GM10266 (cell line): ENCODE results near the gene ZBTB42.

Experiments used
- DNase-seq: peaks from one replicate; pipeline ENCODE4 v3.0.0; 2012; ENCODE audit errors: extremely low spot score
- CTCF ChIP-seq: IDR thresholded peaks from 2 replicates; pipeline ENCODE4 v1.5.1; 2012; ENCODE audit warnings: mild to moderate bottlenecking, low read depth; ENCODE audit not compliant: control insufficient read depth, insufficient read depth; ENCODE audit errors: missing control alignments

The ZBTB42 gene

DNA sequence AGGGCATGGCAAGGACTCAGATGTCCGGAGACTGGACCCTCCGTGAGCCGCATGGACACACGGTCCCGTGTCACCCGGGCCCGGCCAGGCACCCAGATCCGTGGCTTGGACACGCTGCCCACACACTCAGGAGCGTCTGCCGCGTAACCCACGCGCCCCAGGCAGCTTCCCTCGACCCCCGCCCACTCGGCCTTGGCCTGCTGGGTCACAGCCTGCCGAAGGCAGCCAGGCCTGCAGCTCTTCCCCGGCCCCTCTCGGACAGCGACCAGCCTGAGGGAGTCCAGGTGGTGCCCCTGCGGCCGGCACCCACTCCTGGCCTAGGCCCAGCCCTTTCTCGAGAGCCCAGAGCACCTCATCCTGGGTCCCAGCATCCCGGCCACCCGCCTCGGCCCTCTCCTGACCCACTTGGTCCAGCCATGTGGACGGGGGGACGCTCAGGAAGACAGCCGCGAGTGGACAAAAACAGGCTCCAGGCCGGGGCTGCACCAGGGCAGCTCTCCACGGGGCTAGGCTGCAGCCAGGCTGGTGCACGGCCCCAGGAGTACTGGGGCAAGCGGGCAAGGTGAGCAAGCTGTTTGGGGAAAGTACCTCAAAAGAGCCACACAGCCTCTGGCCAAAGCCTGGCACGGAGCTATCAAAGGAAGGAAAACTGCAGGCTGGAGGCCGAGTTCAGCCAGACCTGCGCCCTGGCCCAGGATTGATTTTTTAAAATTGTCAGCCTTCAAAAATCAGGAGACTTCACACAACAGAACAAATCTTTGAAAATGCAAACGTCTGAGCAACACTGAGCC is 11.8 kb upstream of the ZBTB42 start:
- TF ChIP-seq CTCF, result no peak
- no peak for DNase-seq

GRCh38 chr14:104789752-104790743 is 10.9 kb upstream of the ZBTB42 start:
- no peak for DNase-seq
- TF ChIP-seq CTCF, result no peak

DNA sequence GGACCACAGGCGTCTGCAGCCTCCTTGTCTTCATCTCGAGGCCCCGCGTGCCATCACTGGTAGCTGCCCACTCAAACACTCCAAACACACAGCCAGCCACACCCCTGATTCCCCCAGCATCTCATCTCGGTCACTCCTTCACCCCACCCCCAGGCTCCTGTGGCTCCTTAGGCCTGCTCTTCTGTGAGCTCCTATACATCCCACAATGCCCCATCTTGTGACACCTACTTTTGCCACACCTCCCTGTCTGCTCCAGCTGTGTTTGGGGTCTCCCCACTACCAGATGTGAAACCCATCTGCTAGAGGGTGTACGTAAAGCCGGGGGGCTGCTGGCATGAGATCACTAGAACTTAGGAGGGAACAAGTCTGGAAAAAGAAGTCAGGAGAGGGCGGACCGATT is 9.5 kb upstream of the ZBTB42 start:
- no peak for TF ChIP-seq CTCF
- DNase-seq, result no peak

DNA sequence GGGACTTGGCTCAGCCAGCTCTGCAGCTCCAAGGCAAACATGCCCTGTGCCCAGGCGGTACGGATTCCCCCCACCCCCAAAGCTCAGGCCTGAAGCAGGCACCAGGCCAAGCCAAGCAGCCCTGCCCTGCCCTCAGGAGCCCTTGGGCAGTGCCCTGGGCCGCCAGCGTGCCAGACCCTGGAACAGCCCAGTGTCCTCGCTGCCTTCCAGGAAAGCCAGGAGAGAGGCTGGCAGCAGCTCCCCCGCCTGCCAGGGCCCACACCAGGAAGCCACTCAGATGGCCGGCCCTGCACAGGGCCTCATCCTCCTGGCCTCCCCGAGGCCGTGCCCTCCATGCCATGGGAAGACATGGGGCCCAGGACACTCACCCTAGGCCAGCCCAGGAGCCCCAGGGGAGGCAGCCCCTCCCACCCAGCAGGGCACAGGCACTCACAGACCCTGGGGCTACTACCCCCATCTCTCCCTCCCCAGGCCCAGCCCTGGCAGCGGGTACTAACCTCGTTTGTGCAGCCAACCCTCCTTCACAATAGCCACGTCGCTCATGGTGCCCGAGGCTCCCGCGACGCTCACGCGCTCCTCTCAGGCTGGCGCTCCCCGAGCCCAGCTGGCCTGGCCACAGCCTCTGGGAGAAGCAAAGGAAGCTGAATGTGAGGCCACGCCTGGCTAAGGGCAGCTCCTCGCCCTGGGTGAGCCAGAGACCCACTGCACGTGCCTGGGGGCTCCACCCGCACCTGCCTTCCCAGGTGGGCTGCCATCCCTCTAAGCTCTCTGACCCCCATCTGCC is 8.6 kb upstream of the ZBTB42 start:
- DNase-seq, result no peak
- no peak for TF ChIP-seq CTCF

DNA sequence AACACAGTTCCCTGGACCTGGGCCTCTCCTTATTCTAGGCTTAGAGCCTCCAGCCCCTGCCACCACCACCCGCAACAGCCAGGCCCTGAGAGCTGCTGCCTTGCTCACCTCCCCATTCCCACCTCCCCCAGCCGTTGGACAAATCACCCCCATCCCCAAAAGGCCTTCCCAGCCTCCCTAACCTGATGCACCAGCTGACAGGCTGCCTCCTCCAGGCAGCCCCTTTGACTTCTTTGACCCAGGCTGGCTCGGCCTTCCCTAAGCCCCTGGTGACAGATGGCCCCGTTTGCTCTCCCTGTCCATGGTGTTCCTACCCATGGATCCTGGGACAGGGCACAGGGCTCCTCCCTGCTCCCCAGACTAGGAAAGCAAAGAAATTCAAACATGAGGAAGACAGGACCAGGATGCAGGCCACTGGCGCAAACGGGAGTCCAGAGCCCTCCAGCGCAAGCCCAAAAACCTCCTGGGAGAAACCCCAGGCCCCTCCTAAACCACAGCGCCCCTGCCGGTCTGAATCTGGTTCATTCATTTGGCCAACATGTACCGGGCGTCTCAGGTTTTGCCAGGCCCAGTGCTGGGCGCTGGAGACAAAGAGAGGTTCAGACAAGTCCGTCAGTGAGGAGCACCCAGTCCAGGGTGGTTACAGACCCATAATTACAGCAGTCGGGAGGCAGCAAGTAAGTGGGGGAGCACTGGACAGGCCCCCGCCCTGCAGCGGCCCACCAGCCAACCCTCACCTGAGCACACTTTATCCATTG is 7.8 kb upstream of the ZBTB42 start:
- DNase-seq, result no peak
- no peak for TF ChIP-seq CTCF

- TF ChIP-seq CTCF, result no peak
- no peak for DNase-seq
These were observed 7.3 kb upstream of the ZBTB42 start for GRCh38 chr14:104793703-104793959.
